AG09309 (cell line): ENCODE results near the gene SPSB3.

Experiments used
- DNase-seq: peaks from one replicate; pipeline ENCODE4 v3.0.0-alpha.2; 2010; ENCODE audit warnings: low read depth
- H3K4me3 ChIP-seq: 2 replicates; pipeline ENCODE4 v1.5.1; 2011; ENCODE audit warnings: mild to moderate bottlenecking, low read depth, low read length, moderate library complexity; ENCODE audit not compliant: control insufficient read depth
- TF ChIP-seq, protein P1 (sequence below): IDR thresholded peaks from 2 replicates; pipeline ENCODE4 v1.5.1; 2011; ENCODE audit warnings: mild to moderate bottlenecking, low read depth, low read length, inconsistent platforms; ENCODE audit not compliant: insufficient read depth, control insufficient read depth; ENCODE audit errors: missing control alignments

Gene SPSB3

DNA sequence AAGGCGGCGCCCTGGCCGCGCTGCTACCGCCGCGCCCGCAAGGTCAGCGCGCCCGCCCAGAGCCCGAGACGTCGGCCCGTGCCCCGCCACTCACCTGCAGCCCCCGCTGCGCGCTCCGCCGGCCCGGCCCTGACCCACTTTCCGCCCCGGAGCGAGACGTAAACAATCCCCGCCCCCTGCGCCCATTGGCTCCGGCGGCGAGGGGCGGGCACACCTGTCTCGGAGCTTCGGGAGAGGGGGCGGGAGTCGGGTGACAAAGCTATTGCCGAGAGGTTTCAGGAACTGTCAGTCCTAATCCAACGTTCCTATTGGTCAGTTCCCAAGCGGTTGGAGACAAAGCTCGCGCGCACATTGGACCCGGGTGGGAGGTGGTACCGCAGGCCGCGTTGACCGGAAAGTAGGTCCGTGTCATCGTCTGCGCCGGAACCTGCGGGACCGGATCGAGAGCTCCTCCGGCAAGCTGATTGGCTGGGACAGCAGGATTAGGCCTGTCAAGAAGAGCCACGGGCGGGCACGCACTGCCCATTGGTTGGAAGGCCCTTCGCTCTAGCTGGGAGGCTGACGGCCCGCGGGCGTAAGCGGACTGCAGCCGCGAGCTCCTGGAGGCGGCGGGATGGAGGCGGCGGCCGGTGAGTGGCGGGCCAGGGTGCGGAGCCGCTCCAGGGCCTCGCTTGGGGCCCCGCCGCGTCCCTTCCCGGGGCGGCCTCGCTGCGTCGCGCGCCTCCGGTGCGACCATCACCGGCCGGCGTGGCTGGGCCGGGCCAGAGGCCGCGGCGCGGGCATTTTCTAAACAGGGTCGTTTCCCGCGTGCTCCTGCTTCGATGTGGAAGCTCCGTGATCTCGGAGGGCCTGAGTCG lies at the start of gene SPSB3, which contains the start of gene NUBP2:
Gene SPSB3 (minus strand): TSS at position 164 of the 857 bp plus-strand sequence. CDS start 1,088 bp downstream, outside the sequence.
Gene NUBP2 (plus strand): TSS at position 553 of the 857 bp plus-strand sequence. CDS start 61 bp downstream, at position 614.
- peak; percentile 100 for DNase-seq
- peak within 1 kb of the TSS; percentile 80 for H3K4me3 ChIP-seq
- TF ChIP-seq, protein P1, sequence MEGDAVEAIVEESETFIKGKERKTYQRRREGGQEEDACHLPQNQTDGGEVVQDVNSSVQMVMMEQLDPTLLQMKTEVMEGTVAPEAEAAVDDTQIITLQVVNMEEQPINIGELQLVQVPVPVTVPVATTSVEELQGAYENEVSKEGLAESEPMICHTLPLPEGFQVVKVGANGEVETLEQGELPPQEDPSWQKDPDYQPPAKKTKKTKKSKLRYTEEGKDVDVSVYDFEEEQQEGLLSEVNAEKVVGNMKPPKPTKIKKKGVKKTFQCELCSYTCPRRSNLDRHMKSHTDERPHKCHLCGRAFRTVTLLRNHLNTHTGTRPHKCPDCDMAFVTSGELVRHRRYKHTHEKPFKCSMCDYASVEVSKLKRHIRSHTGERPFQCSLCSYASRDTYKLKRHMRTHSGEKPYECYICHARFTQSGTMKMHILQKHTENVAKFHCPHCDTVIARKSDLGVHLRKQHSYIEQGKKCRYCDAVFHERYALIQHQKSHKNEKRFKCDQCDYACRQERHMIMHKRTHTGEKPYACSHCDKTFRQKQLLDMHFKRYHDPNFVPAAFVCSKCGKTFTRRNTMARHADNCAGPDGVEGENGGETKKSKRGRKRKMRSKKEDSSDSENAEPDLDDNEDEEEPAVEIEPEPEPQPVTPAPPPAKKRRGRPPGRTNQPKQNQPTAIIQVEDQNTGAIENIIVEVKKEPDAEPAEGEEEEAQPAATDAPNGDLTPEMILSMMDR = no peak

DNA sequence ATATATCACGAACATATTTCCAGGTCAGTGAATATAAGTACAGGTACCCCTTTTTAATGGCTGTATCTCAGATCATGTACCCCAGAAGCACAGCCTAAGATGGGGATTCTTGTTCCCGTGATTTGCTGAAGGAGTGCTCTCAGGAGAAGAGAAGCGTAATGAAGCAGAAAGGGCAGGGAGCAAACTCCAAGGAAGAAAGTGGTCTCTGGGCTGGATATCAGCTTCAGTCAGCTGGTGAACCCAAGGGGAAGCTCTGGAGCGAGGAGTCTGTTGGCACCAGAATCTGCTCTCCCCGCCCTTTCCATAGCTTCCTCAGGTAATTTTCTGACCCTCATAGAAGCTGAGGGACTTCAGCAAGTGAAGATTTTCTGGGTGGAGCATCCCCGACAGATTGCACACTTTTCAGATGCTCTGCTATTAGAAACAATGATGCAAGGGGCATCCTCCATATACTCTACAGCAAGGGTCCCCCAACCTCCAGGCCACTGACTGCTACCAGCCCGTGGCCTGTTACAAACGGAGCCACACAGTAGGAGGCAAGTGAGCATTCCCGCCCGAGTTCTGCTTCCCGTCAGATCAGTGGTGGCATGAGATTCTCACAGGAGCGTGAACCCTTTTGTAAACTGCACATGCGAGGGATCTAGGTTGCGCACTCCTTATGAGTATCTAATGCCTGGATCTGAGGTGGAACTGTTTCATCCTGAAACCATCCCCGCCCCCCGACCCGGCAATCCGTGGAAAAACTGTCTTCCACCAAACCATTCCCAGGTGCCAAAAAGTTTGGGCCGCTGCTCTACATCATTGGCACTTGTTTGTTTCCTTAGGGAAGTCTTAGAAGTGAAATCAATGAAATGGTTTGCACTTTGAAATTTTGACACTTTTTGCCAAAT lies 49.1 kb upstream of the SPSB3 start:
- TF ChIP-seq, protein P1 = no peak
- H3K4me3 ChIP-seq = no peak overlapping the region
- no peak for DNase-seq

DNA sequence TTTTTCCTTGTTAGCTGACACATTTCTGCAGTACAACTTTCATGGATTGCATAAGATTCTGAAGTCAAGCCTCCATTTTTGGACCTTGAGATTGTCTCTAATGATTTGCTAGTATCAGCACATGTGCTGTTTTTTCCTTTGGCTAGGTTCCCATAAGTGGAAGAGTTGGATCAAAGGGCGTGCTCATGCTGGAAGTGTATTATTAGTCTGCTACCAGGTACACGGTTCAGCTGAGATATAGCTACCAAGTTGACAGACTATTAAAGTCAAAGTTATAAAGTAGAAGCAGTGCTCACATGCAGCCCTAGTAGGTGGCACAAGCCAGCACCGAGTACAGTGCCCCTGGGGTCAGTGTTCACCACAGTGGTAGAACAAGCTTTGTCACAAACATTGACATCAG lies 47.8 kb upstream of the SPSB3 start:
- TF ChIP-seq, protein P1 = no peak
- no peak overlapping the region for H3K4me3 ChIP-seq
- DNase-seq = no peak

DNA sequence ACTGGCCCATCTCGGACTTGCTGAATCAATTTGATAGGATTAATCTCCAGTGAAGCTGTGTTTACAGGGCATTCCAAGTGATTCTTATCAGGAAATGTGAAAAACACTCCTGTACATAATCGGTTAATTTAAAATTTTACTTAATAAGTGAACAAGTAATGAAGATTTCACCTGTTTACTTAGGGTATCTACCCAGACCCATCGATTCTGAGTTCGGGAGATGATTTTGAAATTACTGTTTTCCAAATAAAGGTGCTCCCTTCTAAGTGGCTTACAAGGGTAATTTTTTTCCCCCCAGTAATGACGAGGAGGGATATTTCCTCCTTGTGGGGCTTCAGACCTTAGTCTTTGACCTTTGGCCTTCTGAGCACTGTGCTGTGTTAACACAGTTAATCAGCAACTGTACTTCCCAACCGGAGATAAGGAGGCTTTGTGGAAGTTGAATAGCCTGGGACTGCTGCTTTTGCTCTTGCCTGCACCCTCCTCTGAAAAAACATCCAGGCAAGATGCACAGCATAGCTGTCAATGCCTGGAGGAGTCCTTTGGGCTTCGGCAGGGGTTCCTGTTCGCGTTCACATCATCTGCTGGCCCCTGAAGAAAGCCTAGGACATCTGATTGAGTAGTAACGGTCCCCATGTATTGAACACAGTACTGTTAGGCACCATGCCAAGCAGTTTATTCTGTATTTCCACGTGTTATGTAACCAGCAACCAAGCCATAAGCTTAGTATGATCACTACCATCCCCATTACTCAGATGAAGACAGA lies 46.5 kb upstream of the SPSB3 start:
- no peak for DNase-seq
- TF ChIP-seq, protein P1 = no peak
- no peak overlapping the region for H3K4me3 ChIP-seq

DNA sequence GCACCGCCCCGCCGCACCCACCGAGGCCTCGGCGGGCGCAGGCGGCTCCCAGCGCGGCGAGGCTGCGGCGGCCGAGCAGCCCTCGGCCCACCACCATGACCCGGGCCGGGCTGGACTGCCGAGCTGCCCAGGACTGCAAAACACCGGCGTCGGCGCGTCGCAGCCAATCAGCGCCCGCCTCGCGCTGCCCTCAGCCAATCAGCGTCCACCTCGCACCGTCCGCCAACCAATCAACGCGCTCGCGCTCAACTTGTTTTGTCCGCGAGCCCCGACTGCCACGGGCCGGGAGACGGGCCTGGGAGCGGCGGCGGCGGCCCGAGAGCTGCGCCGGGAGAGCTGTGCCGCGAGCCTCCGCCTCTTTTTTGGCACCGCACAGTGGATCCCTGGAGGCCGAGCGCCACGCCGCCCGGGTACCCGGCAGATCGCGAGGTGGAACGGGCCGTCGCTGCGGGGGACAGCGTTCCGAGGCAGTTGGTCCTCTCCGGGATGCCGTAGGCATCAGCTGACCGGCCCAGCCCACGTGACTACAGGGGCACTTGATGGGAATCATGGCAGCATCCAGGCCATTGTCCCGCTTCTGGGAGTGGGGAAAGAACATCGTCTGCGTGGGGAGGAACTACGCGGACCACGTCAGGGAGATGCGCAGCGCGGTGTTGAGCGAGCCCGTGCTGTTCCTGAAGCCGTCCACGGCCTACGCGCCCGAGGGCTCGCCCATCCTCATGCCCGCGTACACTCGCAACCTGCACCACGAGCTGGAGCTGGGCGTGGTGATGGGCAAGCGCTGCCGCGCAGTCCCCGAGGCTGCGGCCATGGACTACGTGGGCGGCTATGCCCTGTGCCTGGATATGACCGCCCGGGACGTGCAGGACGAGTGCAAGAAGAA lies 44.6 kb upstream of the SPSB3 start, which contains the start of the genes FAHD1 and HAGH:
Gene FAHD1 (plus strand): TSS at position 516 of the 883 bp plus-strand sequence. CDS start 33 bp downstream, at position 549.
Gene HAGH (minus strand): TSS at position 135 of the 883 bp plus-strand sequence. CDS start 38 bp downstream, at position 97.
- peak; percentile 86 for DNase-seq
- TF ChIP-seq, protein P1 = no peak
- peak within 1 kb of the TSS; percentile 78 for H3K4me3 ChIP-seq
